Fibroblast of lung (primary cell): Measurements from ENCODE around the gene RGN.

Experiments
- CTCF ChIP-seq, 2 donors: IDR thresholded peaks in 1 of 2; conservative IDR thresholded peaks in 1 of 2; 1 replicate in 1 of 2; 2 replicates in 1 of 2; pipeline ENCODE4 v1.5.1; 2011 to 2012; ENCODE audit warnings: low read length in 2 of 2, control low read depth in 1 of 2, inconsistent platforms in 1 of 2, low read depth in 1 of 2, mild to moderate bottlenecking in 1 of 2
- EZH2 ChIP-seq: IDR thresholded peaks from 2 replicates; pipeline ENCODE4 v1.5.1; 2012; ENCODE audit warnings: low read length, control low read depth, mild to moderate bottlenecking; ENCODE audit errors: missing control alignments

- TF ChIP-seq CTCF (conservative IDR thresholded peaks at IDR 0.05 in 1 of 2, IDR thresholded peaks at IDR 0.05 in 1 of 2; ENCODE audit: low read depth in 1 of 2, low read length in 2 of 2) (no peak), EZH2 (no peak)
Observed at GRCh38 chrX:47098338-47099094, 20.3 kb downstream of the RGN start.
